Neural crest cell (in vitro differentiated cells): Measurements from ENCODE around the gene CENPA. TPM values are rescaled to one million over a fixed set of nuclear protein-coding genes. Genes with fewer than 3 reads are reported as not detected.

ENCODE experiments used
- DNase-seq: peaks from one replicate; pipeline ENCODE4 v3.0.0; 2021; ENCODE audit warnings: low read depth, mixed read lengths, low spot score
- H3K27ac Mint-ChIP-seq: one replicate; pipeline ENCODE4 v1.8.0; 2021; ENCODE audit warnings: mild to moderate bottlenecking, mixed read lengths; ENCODE audit not compliant: unreplicated experiment
- H3K27me3 Mint-ChIP-seq: 2 replicates; pipeline ENCODE4 v1.8.0; 2021; ENCODE audit warnings: low read depth, mild to moderate bottlenecking, mixed read lengths
- H3K36me3 Mint-ChIP-seq: 2 replicates; pipeline ENCODE4 v1.8.0; 2021; ENCODE audit warnings: low read depth, mild to moderate bottlenecking, mixed read lengths
- H3K4me1 Mint-ChIP-seq: 2 replicates; pipeline ENCODE4 v1.8.0; 2021; ENCODE audit warnings: mixed read lengths
- H3K4me3 Mint-ChIP-seq: one replicate; pipeline ENCODE4 v1.8.0; 2021; ENCODE audit warnings: mild to moderate bottlenecking, mixed read lengths
- H3K9me3 Mint-ChIP-seq: 2 replicates; pipeline ENCODE4 v1.8.0; 2021; ENCODE audit warnings: mixed read lengths
- CTCF ChIP-seq: fragments of 200-600 bp; sonication (generic); conservative IDR thresholded peaks from 2 replicates; pipeline ENCODE4 v1.5.0; 2021; ENCODE audit warnings: antibody characterized with exemption, mild to moderate bottlenecking
- long read RNA-seq: library from polyadenylated mRNA; unstranded; transcript quantifications from one replicate; pipeline ENCODE4 v2.0.0, GENCODE V29; 2020
- total RNA-seq: library from RNA; stranded (reverse); gene quantifications from 2 replicates; pipeline ENCODE4 v1.2.1, GENCODE V29; 2021

CENPA gene
- total RNA-seq = 34.5 and 35.1 TPM in 2 replicates
- long read RNA-seq, partial matches to known transcripts = 1 of 6 reads
- long read RNA-seq, other reads (novel, unspliced or antisense) = 4 of 6 reads

GRCh38 chr2:26785431-26786206 is at the start of gene CENPA:
CENPA (plus strand) TSS chr2:26786056; CDS start chr2:26786197, 141 bp downstream.
- peak; percentile 92 for DNase-seq
- Mint-ChIP-seq H3K27ac (peak within 1 kb of the TSS; percentile 96), H3K4me1 (peaks cover 42% of the 10 kb centered on the region), H3K36me3 (peaks cover 20% of the 10 kb centered on the region), H3K27me3 (no peaks in the 10 kb centered on the region), H3K4me3 (peak within 1 kb of the TSS; percentile 96), H3K9me3 (peaks cover 11% of the 10 kb centered on the region)
- TF ChIP-seq CTCF = peak; percentile 24

- no peak overlapping the region for H3K27ac Mint-ChIP-seq
- no peak for DNase-seq
- peaks cover 27% of the 10 kb centered on the region for H3K4me1 Mint-ChIP-seq
- no peaks in the 10 kb centered on the region for H3K36me3 Mint-ChIP-seq
- no peaks in the 10 kb centered on the region for H3K27me3 Mint-ChIP-seq
- no peak for TF ChIP-seq CTCF
- H3K9me3 Mint-ChIP-seq = no peaks in the 10 kb centered on the region
- H3K4me3 Mint-ChIP-seq = no peak overlapping the region
Measured at GRCh38 chr2:26737221-26737620, 48.6 kb upstream of the CENPA start.

- no peak overlapping the region for H3K27ac Mint-ChIP-seq
- H3K9me3 Mint-ChIP-seq = no peaks in the 10 kb centered on the region
- no peak overlapping the region for H3K4me3 Mint-ChIP-seq
- no peaks in the 10 kb centered on the region for H3K27me3 Mint-ChIP-seq
- no peak for DNase-seq
- H3K36me3 Mint-ChIP-seq = no peaks in the 10 kb centered on the region
- no peak for TF ChIP-seq CTCF
- peaks cover 27% of the 10 kb centered on the region for H3K4me1 Mint-ChIP-seq
Measured at GRCh38 chr2:26738481-26738880, 47.4 kb upstream of the CENPA start.

- H3K4me1 Mint-ChIP-seq = peaks cover 27% of the 10 kb centered on the region
- TF ChIP-seq CTCF = no peak
- H3K27ac Mint-ChIP-seq = no peak overlapping the region
- no peak overlapping the region for H3K4me3 Mint-ChIP-seq
- no peak for DNase-seq
- no peaks in the 10 kb centered on the region for H3K27me3 Mint-ChIP-seq
- H3K9me3 Mint-ChIP-seq = no peaks in the 10 kb centered on the region
- no peaks in the 10 kb centered on the region for H3K36me3 Mint-ChIP-seq
Measured at GRCh38 chr2:26739514-26739913, 46.3 kb upstream of the CENPA start.

- no peak for TF ChIP-seq CTCF
- Mint-ChIP-seq H3K4me3 (no peak overlapping the region), H3K4me1 (peaks cover 22% of the 10 kb centered on the region), H3K9me3 (no peaks in the 10 kb centered on the region), H3K27ac (no peak overlapping the region), H3K27me3 (no peaks in the 10 kb centered on the region), H3K36me3 (no peaks in the 10 kb centered on the region)
- DNase-seq = no peak
Measured at GRCh38 chr2:26740346-26740745, 45.5 kb upstream of the CENPA start.
